Measurements from ENCODE around the gene FKBP11.

The FKBP11 gene

GRCh38 chr12:48903982-48904411 lies 21.3 kb downstream of the FKBP11 start:
- peak overlapping the region; percentile 57; the same call in 1 of the 2 replicates for H2AFZ ChIP-seq (ENCODE audit: low read length)
- no peaks in the 10 kb centered on the region for H3K4me1 ChIP-seq (ENCODE audit: insufficient read depth, low read length, poor library complexity, severe bottlenecking)
- H3K36me3 ChIP-seq (ENCODE audit: insufficient read depth, low read length): no peaks in the 10 kb centered on the region
- no peaks in the 10 kb centered on the region for H3F3A ChIP-seq (ENCODE audit: low read depth)
- H3K27me3 ChIP-seq (ENCODE audit: insufficient read depth, low read length, poor library complexity, severe bottlenecking): no peaks in the 10 kb centered on the region
- peak overlapping the region; percentile 68 for H3K4me2 ChIP-seq (ENCODE audit: low read depth, low read length, poor library complexity, severe bottlenecking)
- H3K9ac ChIP-seq (ENCODE audit: low read depth, low read length, poor library complexity, severe bottlenecking): no peak overlapping the region
- no peaks in the 10 kb centered on the region for H3K9me3 ChIP-seq (ENCODE audit: insufficient read depth, low read depth, low read length)
- no peaks in the 10 kb centered on the region for H4K20me1 ChIP-seq (ENCODE audit: insufficient read depth, low read length, poor library complexity, severe bottlenecking)
- peak overlapping the region; percentile 64 for H3K4me3 ChIP-seq (ENCODE audit: low read length, poor library complexity, severe bottlenecking)
- H3K9me2 ChIP-seq (replicated peaks; ENCODE audit: low read depth, low read length): no peaks in the 10 kb centered on the region
- no peaks in the 10 kb centered on the region for H3K79me2 ChIP-seq (ENCODE audit: insufficient read depth, low read length)
- TF ChIP-seq, protein P1, sequence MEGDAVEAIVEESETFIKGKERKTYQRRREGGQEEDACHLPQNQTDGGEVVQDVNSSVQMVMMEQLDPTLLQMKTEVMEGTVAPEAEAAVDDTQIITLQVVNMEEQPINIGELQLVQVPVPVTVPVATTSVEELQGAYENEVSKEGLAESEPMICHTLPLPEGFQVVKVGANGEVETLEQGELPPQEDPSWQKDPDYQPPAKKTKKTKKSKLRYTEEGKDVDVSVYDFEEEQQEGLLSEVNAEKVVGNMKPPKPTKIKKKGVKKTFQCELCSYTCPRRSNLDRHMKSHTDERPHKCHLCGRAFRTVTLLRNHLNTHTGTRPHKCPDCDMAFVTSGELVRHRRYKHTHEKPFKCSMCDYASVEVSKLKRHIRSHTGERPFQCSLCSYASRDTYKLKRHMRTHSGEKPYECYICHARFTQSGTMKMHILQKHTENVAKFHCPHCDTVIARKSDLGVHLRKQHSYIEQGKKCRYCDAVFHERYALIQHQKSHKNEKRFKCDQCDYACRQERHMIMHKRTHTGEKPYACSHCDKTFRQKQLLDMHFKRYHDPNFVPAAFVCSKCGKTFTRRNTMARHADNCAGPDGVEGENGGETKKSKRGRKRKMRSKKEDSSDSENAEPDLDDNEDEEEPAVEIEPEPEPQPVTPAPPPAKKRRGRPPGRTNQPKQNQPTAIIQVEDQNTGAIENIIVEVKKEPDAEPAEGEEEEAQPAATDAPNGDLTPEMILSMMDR (conservative IDR thresholded peaks at IDR 0.05; ENCODE audit: low read length): peak; percentile 68
- no peak for TF ChIP-seq EZH2phosphoT487 (IDR thresholded peaks at IDR 0.05; ENCODE audit: borderline replicate concordance)

DNA sequence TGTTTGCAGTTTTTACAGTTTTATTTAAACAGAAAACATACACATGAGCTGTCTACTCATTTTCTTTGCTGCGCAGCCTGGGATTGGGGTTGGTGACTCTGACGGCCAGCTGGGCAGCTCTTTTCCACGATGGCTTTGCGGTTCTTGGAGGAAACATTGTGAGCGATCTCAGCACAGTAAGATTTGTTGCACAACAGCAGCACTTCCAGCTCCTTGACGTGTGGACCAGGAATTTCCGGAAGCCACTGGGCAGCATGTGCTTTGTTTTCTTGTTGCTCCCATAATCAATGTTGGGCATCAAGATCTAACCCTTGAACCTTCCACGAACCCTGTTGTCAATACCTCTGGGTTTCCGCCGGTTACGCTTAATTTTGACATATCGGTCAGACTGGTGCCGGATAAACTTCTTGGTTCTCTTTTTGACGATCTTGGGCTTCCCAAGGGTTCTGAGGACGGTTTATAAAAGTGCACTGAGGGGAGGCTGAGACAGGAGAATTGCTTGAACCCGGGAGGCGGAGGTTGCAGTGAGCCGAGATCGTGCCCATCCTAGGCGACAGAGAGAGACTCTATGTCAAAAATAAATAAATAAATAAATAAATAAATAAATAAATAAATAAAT lies 21.8 kb downstream of the FKBP11 start:
- H3K27me3 ChIP-seq (ENCODE audit: insufficient read depth, low read length, poor library complexity, severe bottlenecking): no peaks in the 10 kb centered on the region
- H3K9ac ChIP-seq (ENCODE audit: low read depth, low read length, poor library complexity, severe bottlenecking): no peak overlapping the region
- no peaks in the 10 kb centered on the region for H3K9me3 ChIP-seq (ENCODE audit: insufficient read depth, low read depth, low read length)
- H3K4me1 ChIP-seq (ENCODE audit: insufficient read depth, low read length, poor library complexity, severe bottlenecking): no peaks in the 10 kb centered on the region
- H3K36me3 ChIP-seq (ENCODE audit: insufficient read depth, low read length): no peaks in the 10 kb centered on the region
- H3K79me2 ChIP-seq (ENCODE audit: insufficient read depth, low read length): no peaks in the 10 kb centered on the region
- H3F3A ChIP-seq (ENCODE audit: low read depth): no peaks in the 10 kb centered on the region
- no peak overlapping the region for H3K4me2 ChIP-seq (ENCODE audit: low read depth, low read length, poor library complexity, severe bottlenecking)
- H3K4me3 ChIP-seq (ENCODE audit: low read length, poor library complexity, severe bottlenecking): no peak overlapping the region
- no peak overlapping the region for H2AFZ ChIP-seq (ENCODE audit: low read length)
- no peak for TF ChIP-seq EZH2phosphoT487 (IDR thresholded peaks at IDR 0.05; ENCODE audit: borderline replicate concordance)
- TF ChIP-seq, protein P1 (conservative IDR thresholded peaks at IDR 0.05; ENCODE audit: low read length): no peak
- no peaks in the 10 kb centered on the region for H4K20me1 ChIP-seq (ENCODE audit: insufficient read depth, low read length, poor library complexity, severe bottlenecking)
- no peaks in the 10 kb centered on the region for H3K9me2 ChIP-seq (replicated peaks; ENCODE audit: low read depth, low read length)

GRCh38 chr12:48901278-48901677 lies 24.0 kb downstream of the FKBP11 start:
- no peaks in the 10 kb centered on the region for H3K9me3 ChIP-seq (ENCODE audit: insufficient read depth, low read depth, low read length)
- H3F3A ChIP-seq (ENCODE audit: low read depth): no peaks in the 10 kb centered on the region
- H3K27me3 ChIP-seq (ENCODE audit: insufficient read depth, low read length, poor library complexity, severe bottlenecking): no peaks in the 10 kb centered on the region
- H3K9ac ChIP-seq (ENCODE audit: low read depth, low read length, poor library complexity, severe bottlenecking): no peak overlapping the region
- no peaks in the 10 kb centered on the region for H4K20me1 ChIP-seq (ENCODE audit: insufficient read depth, low read length, poor library complexity, severe bottlenecking)
- H3K79me2 ChIP-seq (ENCODE audit: insufficient read depth, low read length): no peaks in the 10 kb centered on the region
- no peak overlapping the region for H3K4me3 ChIP-seq (ENCODE audit: low read length, poor library complexity, severe bottlenecking)
- no peak overlapping the region for H3K4me2 ChIP-seq (ENCODE audit: low read depth, low read length, poor library complexity, severe bottlenecking)
- no peaks in the 10 kb centered on the region for H3K4me1 ChIP-seq (ENCODE audit: insufficient read depth, low read length, poor library complexity, severe bottlenecking)
- no peaks in the 10 kb centered on the region for H3K9me2 ChIP-seq (replicated peaks; ENCODE audit: low read depth, low read length)
- TF ChIP-seq, protein P1 (conservative IDR thresholded peaks at IDR 0.05; ENCODE audit: low read length): no peak
- no peak overlapping the region for H2AFZ ChIP-seq (ENCODE audit: low read length)
- H3K36me3 ChIP-seq (ENCODE audit: insufficient read depth, low read length): no peaks in the 10 kb centered on the region

Measured in Loucy (cell line).